ENCODE data around the gene ACTN1.

Gene ACTN1

DNA sequence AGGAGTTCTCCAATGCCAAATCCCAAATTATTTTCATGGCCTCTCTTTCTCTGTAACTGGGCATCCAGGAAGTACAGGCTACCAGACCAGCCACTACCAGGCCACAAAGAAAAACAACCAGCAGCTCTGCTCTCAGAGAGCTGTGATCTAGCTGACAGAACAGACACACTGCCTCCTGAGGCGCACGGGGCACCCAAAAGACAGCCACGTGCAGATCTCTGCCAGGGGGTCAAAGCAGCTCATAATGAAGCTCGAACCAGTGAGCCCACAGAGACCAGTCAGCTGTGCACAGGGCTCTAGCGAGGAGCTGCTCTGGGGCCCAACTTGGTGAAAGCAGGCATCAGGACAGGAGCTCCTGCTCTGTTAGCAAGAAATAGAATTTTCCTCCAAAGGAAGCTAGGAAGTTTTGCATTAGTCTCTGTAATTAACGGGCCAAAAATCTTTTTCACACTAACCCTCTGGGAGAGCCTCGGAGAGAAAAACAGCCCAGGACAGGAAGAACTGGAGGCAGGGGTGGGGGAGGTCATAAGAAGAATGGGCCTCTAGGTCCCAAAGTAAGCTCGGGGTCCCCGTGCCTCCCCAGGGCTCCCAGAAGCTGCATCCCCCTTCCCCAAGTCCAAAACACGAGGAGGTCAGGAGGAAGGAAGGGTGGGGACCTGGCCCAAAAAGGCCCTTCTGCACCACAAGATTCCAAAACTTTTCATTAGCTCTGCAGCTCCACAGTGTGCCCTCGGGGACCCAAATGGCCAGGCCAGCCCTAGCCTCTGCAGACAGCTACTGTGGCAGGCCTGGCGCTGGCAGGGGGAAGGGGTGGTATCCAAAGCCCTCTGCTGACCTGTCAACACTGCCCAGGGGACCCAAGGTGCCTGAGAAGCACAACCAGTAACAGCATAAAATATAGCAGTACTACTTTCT is 30.2 kb downstream of the ACTN1 start:
- WGBS, result 69% methylated on average over 10 of the region's 12 CpGs
- Histone ChIP-seq H3K4me2 (ENCODE audit: low read length, poor library complexity, severe bottlenecking) (no peak overlapping the region), H2BK15ac (ENCODE audit: low read depth, poor library complexity, severe bottlenecking) (no peak overlapping the region), H4K8ac (ENCODE audit: low read length) (peak overlapping the region; percentile 27), H3K79me1 (replicated peaks; ENCODE audit: low read length, poor library complexity, severe bottlenecking) (no peaks in the 10 kb centered on the region), H3K36me3 (ENCODE audit: control insufficient read depth in 1 of 2, insufficient read depth in 2 of 2, low read depth in 1 of 2, low read length in 2 of 2) (peaks cover 0 to 35% of the 10 kb centered on the region in 2 experiments), H3K27me3 (ENCODE audit: control insufficient read depth in 1 of 2, insufficient read depth in 1 of 2, low read length in 2 of 2) (no peaks in the 10 kb centered on the region), H3K4me1 (ENCODE audit: control insufficient read depth, insufficient read depth, low read depth, low read length) (peaks cover 62% of the 10 kb centered on the region), H2AFZ (ENCODE audit: low read depth, low read length) (no peak overlapping the region), H3K4me3 (ENCODE audit: insufficient read depth in 1 of 2, low read depth in 1 of 2, low read length in 2 of 2) (peak overlapping the region in 1 of 2 experiments; percentile 7), H2AK5ac (ENCODE audit: low read length, severe bottlenecking) (peak overlapping the region; percentile 90), H3K4ac (ENCODE audit: low read depth in 1 of 2, low read length in 2 of 2) (peak overlapping the region; percentile 63 to 75), H3K14ac (ENCODE audit: low read length in 2 of 2) (no peak overlapping the region), H3K9me3 (ENCODE audit: control insufficient read depth, low read length) (no peaks in the 10 kb centered on the region), H2BK120ac (ENCODE audit: low read depth, low read length) (no peak overlapping the region), H3K9ac (ENCODE audit: low read length) (peak overlapping the region; percentile 70), H4K91ac (ENCODE audit: low read length) (peak overlapping the region; percentile 77), H3K27ac (ENCODE audit: low read length, poor library complexity, severe bottlenecking) (peak overlapping the region; percentile 43), H3K23ac (ENCODE audit: low read length in 2 of 2) (no peak overlapping the region), H2BK12ac (ENCODE audit: low read length in 2 of 2) (peak overlapping the region; percentile 88 to 89), H2BK5ac (ENCODE audit: low read depth, low read length, poor library complexity, severe bottlenecking) (peak overlapping the region; percentile 3), H3K18ac (ENCODE audit: low read depth in 1 of 2, low read length in 2 of 2) (peak overlapping the region; percentile 69 to 87)
- peak; percentile 45 for DNase-seq

DNA sequence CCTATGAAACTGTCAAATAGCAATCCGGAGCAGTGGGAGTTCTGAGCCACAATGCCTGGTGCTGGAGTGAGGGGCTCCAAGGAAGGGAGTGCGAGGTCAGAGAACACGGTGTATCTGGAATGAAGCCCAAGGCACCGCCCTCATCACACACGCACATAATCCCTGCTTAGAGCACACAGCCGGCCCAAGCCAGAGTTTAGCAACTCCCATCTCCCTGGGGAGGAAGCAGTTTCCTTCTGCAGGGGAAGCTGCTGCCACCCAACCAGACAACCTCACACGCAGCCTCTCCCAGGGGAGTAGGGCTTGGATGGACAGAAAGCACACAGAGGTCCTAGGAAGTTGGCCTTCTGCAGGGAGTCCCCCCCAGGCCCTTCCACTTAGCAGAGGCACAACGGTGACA is 31.3 kb downstream of the ACTN1 start:
- Histone ChIP-seq H3K79me1 (replicated peaks; ENCODE audit: low read length, poor library complexity, severe bottlenecking) (no peaks in the 10 kb centered on the region), H3K23ac (ENCODE audit: low read length in 2 of 2) (no peak overlapping the region), H3K4me2 (ENCODE audit: low read length, poor library complexity, severe bottlenecking) (no peak overlapping the region), H4K8ac (ENCODE audit: low read length) (peak overlapping the region; percentile 78), H2AFZ (ENCODE audit: low read depth, low read length) (no peak overlapping the region), H3K27me3 (ENCODE audit: control insufficient read depth in 1 of 2, insufficient read depth in 1 of 2, low read length in 2 of 2) (no peaks in the 10 kb centered on the region), H3K4me1 (ENCODE audit: control insufficient read depth, insufficient read depth, low read depth, low read length) (peaks cover 68% of the 10 kb centered on the region), H4K91ac (ENCODE audit: low read length) (no peak overlapping the region), H3K9ac (ENCODE audit: low read length) (no peak overlapping the region), H2BK120ac (ENCODE audit: low read depth, low read length) (no peak overlapping the region), H3K27ac (ENCODE audit: low read length, poor library complexity, severe bottlenecking) (peak overlapping the region; percentile 49), H2BK12ac (ENCODE audit: low read length in 2 of 2) (peak overlapping the region; percentile 38 to 57), H3K4me3 (ENCODE audit: insufficient read depth in 1 of 2, low read depth in 1 of 2, low read length in 2 of 2) (peak overlapping the region in 1 of 2 experiments; percentile 10), H3K9me3 (ENCODE audit: control insufficient read depth, low read length) (no peaks in the 10 kb centered on the region), H3K4ac (ENCODE audit: low read depth in 1 of 2, low read length in 2 of 2) (peak overlapping the region; percentile 4 to 57), H3K36me3 (ENCODE audit: control insufficient read depth in 1 of 2, insufficient read depth in 2 of 2, low read depth in 1 of 2, low read length in 2 of 2) (peaks cover 3 to 41% of the 10 kb centered on the region in 2 experiments), H3K14ac (ENCODE audit: low read length in 2 of 2) (no peak overlapping the region), H2BK5ac (ENCODE audit: low read depth, low read length, poor library complexity, severe bottlenecking) (no peak overlapping the region), H3K18ac (ENCODE audit: low read depth in 1 of 2, low read length in 2 of 2) (peak overlapping the region; percentile 58 to 65), H2AK5ac (ENCODE audit: low read length, severe bottlenecking) (peak overlapping the region; percentile 46), H2BK15ac (ENCODE audit: low read depth, poor library complexity, severe bottlenecking) (no peak overlapping the region)
- DNase-seq, result peak; percentile 86
- 28% methylated on average over 5 of the region's 8 CpGs for WGBS

DNA sequence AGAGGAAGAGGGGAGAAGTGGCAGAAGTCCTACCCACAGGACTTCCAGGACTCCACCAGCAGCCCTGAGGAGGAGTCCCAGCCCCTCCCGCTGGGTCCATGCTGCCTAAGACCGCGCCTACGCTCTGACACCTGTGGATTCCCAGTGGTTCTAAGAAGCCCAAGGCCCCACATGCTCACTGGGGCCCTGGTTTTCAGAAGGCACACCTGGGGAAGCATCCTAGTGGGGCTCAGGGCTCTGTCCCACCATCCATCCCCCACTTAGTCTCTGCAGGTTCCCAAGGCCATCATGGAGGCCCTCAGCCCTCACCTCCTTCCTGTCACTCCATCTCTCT is 32.6 kb downstream of the ACTN1 start:
- no peak overlapping the region for H3K4me2 ChIP-seq (ENCODE audit: low read length, poor library complexity, severe bottlenecking)
- DNase-seq, result no peak
- no peak overlapping the region for H3K23ac ChIP-seq (ENCODE audit: low read length in 2 of 2)
- no peak overlapping the region for H2AFZ ChIP-seq (ENCODE audit: low read depth, low read length)
- H3K27ac ChIP-seq (ENCODE audit: low read length, poor library complexity, severe bottlenecking), result peak overlapping the region; percentile 4
- H4K91ac ChIP-seq (ENCODE audit: low read length), result peak overlapping the region; percentile 52
- 94% methylated on average over 4 of the region's 4 CpGs for WGBS
- H2BK5ac ChIP-seq (ENCODE audit: low read depth, low read length, poor library complexity, severe bottlenecking), result no peak overlapping the region
- H2AK5ac ChIP-seq (ENCODE audit: low read length, severe bottlenecking), result peak overlapping the region; percentile 58
- peak overlapping the region; percentile 6 to 66 for H3K18ac ChIP-seq (ENCODE audit: low read depth in 1 of 2, low read length in 2 of 2)
- no peak overlapping the region for H3K4me3 ChIP-seq (ENCODE audit: insufficient read depth in 1 of 2, low read depth in 1 of 2, low read length in 2 of 2)
- H3K79me1 ChIP-seq (replicated peaks; ENCODE audit: low read length, poor library complexity, severe bottlenecking), result no peaks in the 10 kb centered on the region
- H2BK120ac ChIP-seq (ENCODE audit: low read depth, low read length), result no peak overlapping the region
- no peak overlapping the region for H4K8ac ChIP-seq (ENCODE audit: low read length)
- H3K4me1 ChIP-seq (ENCODE audit: control insufficient read depth, insufficient read depth, low read depth, low read length), result peaks cover 66% of the 10 kb centered on the region
- H3K9ac ChIP-seq (ENCODE audit: low read length), result no peak overlapping the region
- H3K4ac ChIP-seq (ENCODE audit: low read depth in 1 of 2, low read length in 2 of 2), result peak overlapping the region; percentile 21 to 32
- peak overlapping the region in 1 of 2 experiments; percentile 9 for H3K14ac ChIP-seq (ENCODE audit: low read length in 2 of 2)
- peaks cover 13 to 35% of the 10 kb centered on the region in 2 experiments for H3K36me3 ChIP-seq (ENCODE audit: control insufficient read depth in 1 of 2, insufficient read depth in 2 of 2, low read depth in 1 of 2, low read length in 2 of 2)
- H3K9me3 ChIP-seq (ENCODE audit: control insufficient read depth, low read length), result no peaks in the 10 kb centered on the region
- peak overlapping the region in 1 of 2 experiments; percentile 56 for H2BK12ac ChIP-seq (ENCODE audit: low read length in 2 of 2)
- no peaks in the 10 kb centered on the region for H3K27me3 ChIP-seq (ENCODE audit: control insufficient read depth in 1 of 2, insufficient read depth in 1 of 2, low read length in 2 of 2)
- H2BK15ac ChIP-seq (ENCODE audit: low read depth, poor library complexity, severe bottlenecking), result peak overlapping the region; percentile 9
